ENCODE results near the gene OR3A2. TPM values are rescaled to one million over a fixed set of nuclear protein-coding genes. Genes with fewer than 3 reads are reported as not detected.

Gene OR3A2
- total RNA-seq (2011; cell fraction: chromatin; rRNA removed; ENCODE audit: low replicate concordance) = not detected in 2 replicates
- not detected in 2 replicates for total RNA-seq (2011; cell fraction: nucleolus; rRNA removed)
- total RNA-seq (2011; cell fraction: nucleoplasm; rRNA removed) = not detected in 2 replicates
- total RNA-seq (2014; rRNA removed) = not detected in 2 replicates
- not detected in 2 replicates for total RNA-seq (2014; rRNA removed; fragmentation: Illumina TruSeq; extraction: Trizol)
- total RNA-seq (2015; rRNA removed; fragmentation: Illumina TruSeq; extraction: Trizol) = not detected in 2 replicates
- not detected in 2 replicates for total RNA-seq (2021)
- not detected in 2 replicates for polyA plus RNA-seq (2011; rRNA removed)
- not detected in 2 replicates for polyA plus RNA-seq (2011; cell fraction: cytosol; rRNA removed)
- not detected in 2 replicates for polyA plus RNA-seq (2011; cell fraction: nucleus; rRNA removed)
- polyA plus RNA-seq (2012) = not detected in 2 replicates
- polyA plus RNA-seq (2014; fragmentation: Illumina TruSeq; extraction: Trizol) = not detected in 2 replicates
- polyA plus RNA-seq (2014; fragmentation: Nextera tagmentation; extraction: Ambion mirVana) = not detected
- not detected in 2 replicates for polyA plus RNA-seq (2014; rRNA removed)
- polyA minus RNA-seq (2011; rRNA and poly(A)+ RNA removed) = not detected in 2 replicates
- not detected in 2 replicates for polyA minus RNA-seq (2011; cell fraction: cytosol; rRNA and poly(A)+ RNA removed)
- polyA minus RNA-seq (2011; cell fraction: nucleus; rRNA and poly(A)+ RNA removed) = not detected in 2 replicates
- Bru-seq, nascent RNA = not detected
- not detected for BruChase-seq, experiment 1, labeled RNA remaining after a 2-hour chase
- BruChase-seq, experiment 2, labeled RNA remaining after a 6-hour chase = not detected
- long read RNA-seq, experiment 1 = 0 reads
- long read RNA-seq, experiment 2 = 0 reads
- long read RNA-seq, experiment 3 = 0 reads

DNA sequence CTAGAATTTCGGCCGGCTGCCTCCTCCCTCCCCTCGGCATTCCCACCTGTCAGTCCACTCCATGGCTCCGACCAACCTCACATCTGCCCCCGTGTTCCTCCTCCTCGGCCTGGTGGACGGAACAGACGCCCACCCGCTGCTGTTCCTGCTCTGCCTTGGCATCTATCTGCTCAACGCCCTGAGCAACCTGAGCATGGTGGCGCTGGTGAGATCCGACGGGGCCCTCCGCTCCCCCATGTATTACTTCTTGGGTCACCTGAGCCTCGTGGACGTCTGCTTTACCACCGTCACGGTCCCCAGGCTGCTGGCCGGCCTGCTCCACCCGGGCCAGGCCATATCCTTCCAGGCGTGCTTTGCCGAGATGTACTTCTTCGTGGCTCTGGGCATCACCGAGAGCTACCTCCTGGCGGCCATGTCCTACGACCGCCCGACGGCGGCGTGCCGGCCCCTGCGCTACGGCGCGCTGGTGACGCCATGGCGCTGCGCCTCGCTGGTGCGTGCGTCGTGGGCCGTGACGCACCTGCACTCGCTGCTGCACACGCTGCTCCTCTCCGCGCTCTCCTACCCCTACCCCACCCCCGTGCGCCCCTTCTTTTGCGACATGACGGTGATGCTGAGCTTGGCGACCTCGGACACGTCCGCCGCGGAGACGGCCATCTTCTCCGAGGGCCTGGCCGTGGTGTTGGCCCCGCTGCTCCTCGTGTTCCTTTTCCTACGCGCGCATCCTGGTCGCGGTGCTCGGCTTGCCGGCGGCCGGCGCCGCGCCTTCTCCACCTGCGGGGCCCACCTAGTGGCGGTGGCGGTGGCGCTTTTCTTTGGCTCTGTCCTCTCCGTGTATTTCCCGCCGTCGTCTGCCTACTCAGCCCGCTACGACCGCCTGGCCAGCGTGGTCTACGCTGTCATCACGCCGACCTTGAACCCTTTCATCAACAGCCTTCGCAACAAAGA lies at the start of gene OR3A2:
OR3A2 (minus strand) TSS at position 440 of the 948 bp plus-strand sequence.
- CTCF ChIA-PET (ENCODE audit: low intra/inter-chr PET ratio) = no interaction called here
- H3K9ac ChIP-seq (ENCODE audit: insufficient read depth in 1 of 2, low read depth in 2 of 2, low read length in 2 of 2) = no peak within 1 kb of the TSS; a peak in 1 of 4 replicates
- BruUV-seq (replicated peaks) = no TSS peak
- ATAC-seq (no peak), DNase-seq (ENCODE audit: extremely low read depth in 1 of 4, low spot score in 3 of 4) (no peak), FAIRE-seq (no peak)
- POLR2A ChIA-PET = no interaction called here
- H3K9me1 ChIP-seq (ENCODE audit: control insufficient read depth, insufficient read depth, low read length) = no peaks in the 10 kb centered on the region
- TF ChIP-seq MCM5 (IDR thresholded peaks at IDR 0.05; ENCODE audit: low read depth) = no peak
- TF ChIP-seq, protein P1, sequence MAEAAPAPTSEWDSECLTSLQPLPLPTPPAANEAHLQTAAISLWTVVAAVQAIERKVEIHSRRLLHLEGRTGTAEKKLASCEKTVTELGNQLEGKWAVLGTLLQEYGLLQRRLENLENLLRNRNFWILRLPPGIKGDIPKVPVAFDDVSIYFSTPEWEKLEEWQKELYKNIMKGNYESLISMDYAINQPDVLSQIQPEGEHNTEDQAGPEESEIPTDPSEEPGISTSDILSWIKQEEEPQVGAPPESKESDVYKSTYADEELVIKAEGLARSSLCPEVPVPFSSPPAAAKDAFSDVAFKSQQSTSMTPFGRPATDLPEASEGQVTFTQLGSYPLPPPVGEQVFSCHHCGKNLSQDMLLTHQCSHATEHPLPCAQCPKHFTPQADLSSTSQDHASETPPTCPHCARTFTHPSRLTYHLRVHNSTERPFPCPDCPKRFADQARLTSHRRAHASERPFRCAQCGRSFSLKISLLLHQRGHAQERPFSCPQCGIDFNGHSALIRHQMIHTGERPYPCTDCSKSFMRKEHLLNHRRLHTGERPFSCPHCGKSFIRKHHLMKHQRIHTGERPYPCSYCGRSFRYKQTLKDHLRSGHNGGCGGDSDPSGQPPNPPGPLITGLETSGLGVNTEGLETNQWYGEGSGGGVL (CRISPR knock-in tag; IDR thresholded peaks at IDR 0.05) = no peak
- TF ChIP-seq ZBTB8A (IDR thresholded peaks at IDR 0.05; ENCODE audit: partially characterized antibody) = no peak
- no peaks in the 10 kb centered on the region for H3K36me3 ChIP-seq (ENCODE audit: control insufficient read depth, insufficient read depth, low read length)
- H3K4me2 ChIP-seq (ENCODE audit: insufficient read depth, low read length) = no peak within 1 kb of the TSS
- no peaks in the 10 kb centered on the region; a peak in 1 of 5 replicates for H3K27me3 ChIP-seq (ENCODE audit: control insufficient read depth in 2 of 2, insufficient read depth in 2 of 2, low read length in 2 of 2)
- no peaks in the 10 kb centered on the region for H3K4me1 ChIP-seq (replicated peaks in 1 of 2; ENCODE audit: control insufficient read depth in 2 of 2, insufficient read depth in 2 of 2, low read length in 2 of 2)
- H3K4me3 ChIP-seq = no peak within 1 kb of the TSS
- no peak within 1 kb of the TSS for H2AFZ ChIP-seq (ENCODE audit: low read depth, low read length)
- WGBS (ENCODE audit: insufficient coverage, low coverage, missing lambda C conversion rate) = 36% methylated on average over 34 of the region's 92 CpGs
- H3K9me3 ChIP-seq (replicated peaks; ENCODE audit: control insufficient read depth, insufficient read depth, low read depth, low read length) = no peaks in the 10 kb centered on the region
- intact Hi-C loops (cut with micrococcal nuclease) (no loop called here), in situ Hi-C loops (cut with MboI) (no loop called here)
- no peaks in the 10 kb centered on the region for H4K20me1 ChIP-seq (replicated peaks; ENCODE audit: control insufficient read depth, insufficient read depth, low read length)
- no peak within 1 kb of the TSS for H3K27ac ChIP-seq (ENCODE audit: extremely low read depth, low read depth, low read length)
- H3K79me2 ChIP-seq (ENCODE audit: control insufficient read depth, insufficient read depth, low read length) = no peaks in the 10 kb centered on the region
